Activated CD4-positive, alpha-beta T cell treated with anti-CD3 and anti-CD28 coated beads for 36 hours (primary cell): ENCODE results near the gene CDC40. TPM values are rescaled to one million over a fixed set of nuclear protein-coding genes. Genes with fewer than 3 reads are reported as not detected.
A peak's percentile ranks its signal among the peaks of the same experiment; 100 is the strongest.

Source experiments
- ATAC-seq: fragments of 200-7000 bp; cut with Tn5 transposase; one replicate; pipeline ENCODE4 v1.10.0; 2021; ENCODE audit warnings: mild to moderate bottlenecking, moderate library complexity
- CTCF ChIA-PET: fragments of 350-600 bp; sonication (Branson Sonifier 250); formaldehyde crosslinking; loops from one replicate; lab custom pipeline; 2021; ENCODE audit warnings: antibody characterized with exemption; lab: Charles Lee
- POLR2A ChIA-PET: fragments of 350-600 bp; sonication (Branson Sonifier 250); formaldehyde crosslinking; loops from one replicate; lab custom pipeline; 2021; ENCODE audit warnings: antibody characterized with exemption, inconsistent platforms; lab: Charles Lee
- DNase-seq: peaks from one replicate; pipeline ENCODE4 v3.0.0-alpha.2; 2020
- H3K27ac Mint-ChIP-seq: one replicate; pipeline ENCODE4 v1.8.0; 2021; ENCODE audit warnings: mixed read lengths
- H3K27me3 Mint-ChIP-seq: one replicate; pipeline ENCODE4 v1.8.0; 2021; ENCODE audit warnings: mixed read lengths
- H3K36me3 Mint-ChIP-seq: one replicate; pipeline ENCODE4 v1.8.0; 2021; ENCODE audit warnings: low read depth, mixed read lengths
- H3K4me1 Mint-ChIP-seq: one replicate; pipeline ENCODE4 v1.8.0; 2021; ENCODE audit warnings: mixed read lengths
- H3K4me3 Mint-ChIP-seq: one replicate; pipeline ENCODE4 v1.8.0; 2021; ENCODE audit warnings: mild to moderate bottlenecking, moderate library complexity, mixed read lengths
- H3K9me3 Mint-ChIP-seq: one replicate; pipeline ENCODE4 v1.8.0; 2021; ENCODE audit warnings: low read depth, mixed read lengths
- intact Hi-C, 2 experiments: fragments of 100-400 bp; cut with DNase I in 1 of 2; cut with micrococcal nuclease in 1 of 2; formaldehyde crosslinking; loops; one replicate each; pipeline versions ENCODE4 v1.14.2 to v1.15.1; 2022 to 2024; cut with DNase I, micrococcal nuclease
- total RNA-seq, 2 experiments: library from RNA; stranded (reverse); gene quantifications; one replicate each; pipeline ENCODE4 v1.2.3, GENCODE V29; 2021

Gene CDC40
- total RNA-seq, result 10 to 100 TPM; 28.0 to 33.7 TPM

GRCh38 chr6:110180228-110181008, at the start of gene CDC40:
Gene CDC40 (plus strand): TSS chr6:110180427. CDS start chr6:110180445, 18 bp downstream.
- POLR2A ChIA-PET, result interaction anchor here (0.6 to 1.0 kb wide), 2 partner anchors 9 to 1011 kb away, joined by 5 to 6 read pairs; no protein-coding TSS in a partner anchor
- intact Hi-C loops, result loop anchor here (1.0 to 10.0 kb wide), 11 partner anchors 489 to 1085 kb away; partner anchors contain the start of genes AK9 (in 2 of the 2), FIG4 (in 2 of the 2), CD164 (in 1 of the 2) and CDK19 (in 1 of the 2)
- Mint-ChIP-seq H3K27ac (no peak within 1 kb of the TSS), H3K4me3 (no peak within 1 kb of the TSS), H3K4me1 (peaks cover 10% of the 10 kb centered on the region), H3K9me3 (no peaks in the 10 kb centered on the region), H3K27me3 (peaks cover 7% of the 10 kb centered on the region), H3K36me3 (peaks cover 2% of the 10 kb centered on the region)
- peak; percentile 48 for ATAC-seq
- CTCF ChIA-PET, result interaction anchor here (0.6 to 1.6 kb wide), 5 partner anchors 9 to 1863 kb away, joined by 3 read pairs; no protein-coding TSS in a partner anchor
- DNase-seq, result peak; percentile 72

GRCh38 chr6:110137924-110138887, 42.0 kb upstream of the CDC40 start:
- DNase-seq (no peak), ATAC-seq (no peak)
- Mint-ChIP-seq H3K27me3 (peaks cover 11% of the 10 kb centered on the region), H3K9me3 (peaks cover 1% of the 10 kb centered on the region), H3K4me3 (no peak overlapping the region), H3K36me3 (no peaks in the 10 kb centered on the region), H3K27ac (no peak overlapping the region), H3K4me1 (no peaks in the 10 kb centered on the region)
- ChIA-PET POLR2A (no interaction called here), CTCF (interaction anchor here (0.7 kb wide), 1 partner anchor 111 kb away, joined by 3 read pairs; no protein-coding TSS in a partner anchor)
- intact Hi-C loops, result no loop called here

GRCh38 chr6:110139052-110139451, 41.2 kb upstream of the CDC40 start:
- H3K36me3 Mint-ChIP-seq, result no peaks in the 10 kb centered on the region
- no peak overlapping the region for H3K27ac Mint-ChIP-seq
- ChIA-PET POLR2A (no interaction called here), CTCF (no interaction called here)
- no peak overlapping the region for H3K4me3 Mint-ChIP-seq
- no peak for DNase-seq
- intact Hi-C loops, result no loop called here
- peaks cover 11% of the 10 kb centered on the region for H3K27me3 Mint-ChIP-seq
- H3K9me3 Mint-ChIP-seq, result no peaks in the 10 kb centered on the region
- no peak for ATAC-seq
- H3K4me1 Mint-ChIP-seq, result no peaks in the 10 kb centered on the region

- ChIA-PET CTCF (no interaction called here), POLR2A (no interaction called here)
- Mint-ChIP-seq H3K36me3 (no peaks in the 10 kb centered on the region), H3K4me1 (no peaks in the 10 kb centered on the region), H3K27ac (no peak overlapping the region), H3K9me3 (no peaks in the 10 kb centered on the region), H3K4me3 (no peak overlapping the region), H3K27me3 (peaks cover 10% of the 10 kb centered on the region)
- ATAC-seq (no peak), DNase-seq (no peak)
- intact Hi-C loops, result no loop called here
Observed at GRCh38 chr6:110140650-110141049, 39.6 kb upstream of the CDC40 start.

GRCh38 chr6:110147870-110148269, 32.4 kb upstream of the CDC40 start:
- H3K27me3 Mint-ChIP-seq, result peaks cover 4% of the 10 kb centered on the region
- ATAC-seq (no peak), DNase-seq (no peak)
- no peaks in the 10 kb centered on the region for H3K9me3 Mint-ChIP-seq
- intact Hi-C loops, result no loop called here
- ChIA-PET CTCF (no interaction called here), POLR2A (no interaction called here)
- H3K36me3 Mint-ChIP-seq, result no peaks in the 10 kb centered on the region
- no peak overlapping the region for H3K27ac Mint-ChIP-seq
- H3K4me3 Mint-ChIP-seq, result no peak overlapping the region
- H3K4me1 Mint-ChIP-seq, result no peaks in the 10 kb centered on the region

- no peaks in the 10 kb centered on the region for H3K4me1 Mint-ChIP-seq
- no peaks in the 10 kb centered on the region for H3K36me3 Mint-ChIP-seq
- H3K27me3 Mint-ChIP-seq, result peaks cover 19% of the 10 kb centered on the region
- ATAC-seq (no peak), DNase-seq (no peak)
- ChIA-PET CTCF (interaction anchor here (1.1 kb wide), 1 partner anchor 8 kb away, joined by 3 read pairs; no protein-coding TSS in a partner anchor), POLR2A (no interaction called here)
- intact Hi-C loops, result no loop called here
- no peak overlapping the region for H3K27ac Mint-ChIP-seq
- H3K9me3 Mint-ChIP-seq, result peaks cover 2% of the 10 kb centered on the region
- H3K4me3 Mint-ChIP-seq, result no peak overlapping the region
Observed at GRCh38 chr6:110158479-110158878, 21.7 kb upstream of the CDC40 start.

GRCh38 chr6:110170081-110170480, 10.1 kb upstream of the CDC40 start:
- Mint-ChIP-seq H3K36me3 (no peaks in the 10 kb centered on the region), H3K27me3 (peaks cover 23% of the 10 kb centered on the region), H3K9me3 (no peaks in the 10 kb centered on the region), H3K4me1 (no peaks in the 10 kb centered on the region), H3K27ac (no peak overlapping the region), H3K4me3 (no peak overlapping the region)
- intact Hi-C loops, result no loop called here
- CTCF ChIA-PET, result no interaction called here
- ATAC-seq (no peak), DNase-seq (no peak)
- POLR2A ChIA-PET, result no interaction called here

- DNase-seq (no peak), ATAC-seq (no peak)
- intact Hi-C loops, result no loop called here
- no peaks in the 10 kb centered on the region for H3K9me3 Mint-ChIP-seq
- no peaks in the 10 kb centered on the region for H3K36me3 Mint-ChIP-seq
- peaks cover 3% of the 10 kb centered on the region for H3K4me1 Mint-ChIP-seq
- ChIA-PET POLR2A (no interaction called here), CTCF (no interaction called here)
- no peak overlapping the region for H3K4me3 Mint-ChIP-seq
- H3K27me3 Mint-ChIP-seq, result peaks cover 25% of the 10 kb centered on the region
- no peak overlapping the region for H3K27ac Mint-ChIP-seq
Observed at GRCh38 chr6:110173506-110174132, 6.6 kb upstream of the CDC40 start.

GRCh38 chr6:110178626-110179405, 1.4 kb upstream of the CDC40 start:
- Mint-ChIP-seq H3K27me3 (peaks cover 14% of the 10 kb centered on the region), H3K36me3 (no peaks in the 10 kb centered on the region), H3K4me3 (no peak overlapping the region), H3K4me1 (peaks cover 3% of the 10 kb centered on the region), H3K9me3 (no peaks in the 10 kb centered on the region), H3K27ac (peak overlapping the region; percentile 7)
- ChIA-PET CTCF (interaction anchor here (0.6 to 1.6 kb wide), 6 partner anchors 9 to 488 kb away, joined by 3 to 7 read pairs (median 3); partner anchors contain the start of genes AK9 and FIG4), POLR2A (interaction anchor here (0.6 to 1.0 kb wide), 3 partner anchors 10 to 788 kb away, joined by 3 to 6 read pairs (median 4); no protein-coding TSS in a partner anchor)
- peak; percentile 73 for DNase-seq
- ATAC-seq, result peak; percentile 43
- intact Hi-C loops, result loop anchor here (1.0 to 2.0 kb wide), 5 partner anchors 56 to 696 kb away; partner anchors contain the start of gene AMD1 (in 1 of the 2)
